COLO668 (cell line): ENCODE measurements around the gene NUF2.
"Not testable (repeated sequence)": the region's sequence is repeated elsewhere in the genome, so short reads cannot be mapped to it uniquely, and the experiment has no call there.

Experiments used
- DNase-seq: peaks from one replicate; lab custom pipeline; 2025; ENCODE audit not compliant: unreplicated experiment; lab: John Stamatoyannopoulos, UW

Gene NUF2

GRCh38 chr1:163321311-163322305 lies at the start of gene NUF2:
Gene NUF2, plus strand, starts transcription at chr1:163321954. Its CDS starts 4,098 bp downstream, at chr1:163326052.
- peak; percentile 99 for DNase-seq

GRCh38 chr1:163273766-163274441 lies 47.9 kb upstream of the NUF2 start:
- DNase-seq = no peak

GRCh38 chr1:163275222-163275621 lies 46.5 kb upstream of the NUF2 start:
- DNase-seq = no peak

- no peak for DNase-seq
These were observed 43.2 kb upstream of the NUF2 start for GRCh38 chr1:163278602-163279001.

GRCh38 chr1:163284867-163285266 lies 36.9 kb upstream of the NUF2 start:
- DNase-seq = not testable (repeated sequence)

- DNase-seq = no peak
These were observed 31.6 kb upstream of the NUF2 start for GRCh38 chr1:163290025-163290640.

GRCh38 chr1:163291461-163291860 lies 30.3 kb upstream of the NUF2 start:
- no peak for DNase-seq

GRCh38 chr1:163292153-163292552 lies 29.6 kb upstream of the NUF2 start:
- not testable (repeated sequence) for DNase-seq

- not testable (repeated sequence) for DNase-seq
These were observed 28.3 kb upstream of the NUF2 start for GRCh38 chr1:163293497-163293896.

- no peak for DNase-seq
These were observed 25.8 kb upstream of the NUF2 start for GRCh38 chr1:163295949-163296348.

- no peak for DNase-seq
These were observed 25.1 kb upstream of the NUF2 start for GRCh38 chr1:163296504-163297263.

GRCh38 chr1:163298365-163298764 lies 23.4 kb upstream of the NUF2 start:
- no peak for DNase-seq

GRCh38 chr1:163300568-163300967 lies 21.2 kb upstream of the NUF2 start:
- no peak for DNase-seq

GRCh38 chr1:163303561-163303960 lies 18.2 kb upstream of the NUF2 start:
- DNase-seq = no peak

- DNase-seq = no peak
These were observed 16.3 kb upstream of the NUF2 start for GRCh38 chr1:163305441-163305840.

- no peak for DNase-seq
These were observed 14.1 kb upstream of the NUF2 start for GRCh38 chr1:163307479-163308171.

GRCh38 chr1:163308811-163309210 lies 12.9 kb upstream of the NUF2 start:
- DNase-seq = no peak

GRCh38 chr1:163315773-163316374 lies 5.9 kb upstream of the NUF2 start:
- DNase-seq = peak; percentile 32

GRCh38 chr1:163320891-163321290 lies 863 bp upstream of the NUF2 start:
- DNase-seq = no peak

- DNase-seq = not testable (repeated sequence)
These were observed 1.6 kb downstream of the NUF2 start for GRCh38 chr1:163323339-163323738.
